GM18909 (cell line): ENCODE results near the gene SLC7A1.
"Not testable (repeated sequence)": the region's sequence is repeated elsewhere in the genome, so short reads cannot be mapped to it uniquely, and the experiment has no call there.

ENCODE experiments used
- ATAC-seq: cut with Tn5 transposase; IDR thresholded peaks from one replicate; pipeline ENCODE4 v1.9.1; 2021; ENCODE audit warnings: mild to moderate bottlenecking; ENCODE audit not compliant: unreplicated experiment, poor library complexity

SLC7A1 gene

GRCh38 chr13:29595380-29596063, at the start of gene SLC7A1:
Gene SLC7A1 (minus strand): TSS chr13:29595688. CDS start chr13:29536188, 59,500 bp downstream.
- peak; percentile 87 for ATAC-seq

- no peak for ATAC-seq
These were observed 45.2 kb upstream of the SLC7A1 start for GRCh38 chr13:29640665-29641064.

GRCh38 chr13:29636831-29637230, 41.3 kb upstream of the SLC7A1 start:
- ATAC-seq = not testable (repeated sequence)

- no peak for ATAC-seq
These were observed 29.5 kb upstream of the SLC7A1 start for GRCh38 chr13:29624997-29625396.

GRCh38 chr13:29621841-29622240, 26.4 kb upstream of the SLC7A1 start:
- no peak for ATAC-seq

- no peak for ATAC-seq
These were observed 25.7 kb upstream of the SLC7A1 start for GRCh38 chr13:29621051-29621800.

GRCh38 chr13:29619995-29620394, 24.5 kb upstream of the SLC7A1 start:
- no peak for ATAC-seq

GRCh38 chr13:29613101-29613500, 17.6 kb upstream of the SLC7A1 start:
- ATAC-seq = no peak

GRCh38 chr13:29607465-29607864, 12.0 kb upstream of the SLC7A1 start:
- no peak for ATAC-seq

- no peak for ATAC-seq
These were observed 10.5 kb upstream of the SLC7A1 start for GRCh38 chr13:29605860-29606526.

- ATAC-seq = no peak
These were observed 2.8 kb upstream of the SLC7A1 start for GRCh38 chr13:29598321-29598720.

- no peak for ATAC-seq
These were observed 2.2 kb upstream of the SLC7A1 start for GRCh38 chr13:29597706-29598105.

GRCh38 chr13:29597246-29597645, 1.8 kb upstream of the SLC7A1 start:
- no peak for ATAC-seq

- no peak for ATAC-seq
These were observed 553 bp upstream of the SLC7A1 start for GRCh38 chr13:29596064-29596418.

GRCh38 chr13:29594710-29595379, 643 bp downstream of the SLC7A1 start:
- ATAC-seq = peak; percentile 42

GRCh38 chr13:29594303-29594709, 1.2 kb downstream of the SLC7A1 start:
- peak; percentile 30 for ATAC-seq

- no peak for ATAC-seq
These were observed 1.7 kb downstream of the SLC7A1 start for GRCh38 chr13:29593605-29594297.

- no peak for ATAC-seq
These were observed 4.2 kb downstream of the SLC7A1 start for GRCh38 chr13:29591310-29591709.

- ATAC-seq = no peak
These were observed 5.5 kb downstream of the SLC7A1 start for GRCh38 chr13:29589967-29590366.

- ATAC-seq = no peak
These were observed 6.3 kb downstream of the SLC7A1 start for GRCh38 chr13:29589234-29589633.
